ENCODE results near the gene STING1. TPM values are rescaled to one million over a fixed set of nuclear protein-coding genes. Genes with fewer than 3 reads are reported as not detected.
"Not testable (repeated sequence)": the region's sequence is repeated elsewhere in the genome, so short reads cannot be mapped to it uniquely, and the experiment has no call there.

STING1 gene
- total and polyA plus RNA-seq, 4 donors, result 54.3 to 204 (median 129) TPM

- no peaks in the 10 kb centered on the region for H3K27me3 ChIP-seq (ENCODE audit: control insufficient read depth in 3 of 3, insufficient read depth in 3 of 3, low read length in 2 of 3)
- H3K9me3 ChIP-seq (ENCODE audit: control insufficient read depth in 4 of 4, insufficient read depth in 3 of 4, low read length in 3 of 4), result no peaks in the 10 kb centered on the region
- ATAC-seq (ENCODE audit: insufficient read depth, low FRiP score) (no peak), DNase-seq (no peak)
- peaks cover 0 to 8% (median 0%) of the 10 kb centered on the region in 5 donors for H3K4me1 ChIP-seq (ENCODE audit: control insufficient read depth in 5 of 5, insufficient read depth in 5 of 5, low read length in 5 of 5)
- H3K9ac ChIP-seq (ENCODE audit: insufficient read depth in 1 of 2, low read length in 2 of 2), result no peak overlapping the region
- WGBS, 2 donors, result 88 to 94% methylated on average over 6 of the region's 6 CpGs
- no peak overlapping the region for H3K4me3 ChIP-seq
- TF ChIP-seq CTCF (IDR thresholded peaks at IDR 0.05; ENCODE audit: control extremely low read depth, extremely low read depth), result no peak
- no peak overlapping the region for H3K27ac ChIP-seq (ENCODE audit: low read depth in 1 of 2, low read length in 1 of 2)
- H3K36me3 ChIP-seq (ENCODE audit: control insufficient read depth in 4 of 4, insufficient read depth in 4 of 4, low read length in 4 of 4), result no peaks in the 10 kb centered on the region
Measured at GRCh38 chr5:139513852-139514485, 31.4 kb upstream of the STING1 start.

- peak; percentile 77 for TF ChIP-seq CTCF (IDR thresholded peaks at IDR 0.05; ENCODE audit: control extremely low read depth, extremely low read depth)
- not testable (repeated sequence) for H3K9ac ChIP-seq (ENCODE audit: insufficient read depth in 1 of 2, low read length in 2 of 2); H3K27ac ChIP-seq (ENCODE audit: low read depth in 1 of 2, low read length in 1 of 2); H3K9me3 ChIP-seq (ENCODE audit: control insufficient read depth in 4 of 4, insufficient read depth in 3 of 4, low read length in 3 of 4); H3K4me1 ChIP-seq (ENCODE audit: control insufficient read depth in 5 of 5, insufficient read depth in 5 of 5, low read length in 5 of 5); H3K27me3 ChIP-seq (ENCODE audit: control insufficient read depth in 3 of 3, insufficient read depth in 3 of 3, low read length in 2 of 3); H3K36me3 ChIP-seq (ENCODE audit: control insufficient read depth in 4 of 4, insufficient read depth in 4 of 4, low read length in 4 of 4); H3K4me3 ChIP-seq
- 77 to 82% methylated on average over 5 of the region's 5 CpGs for WGBS, 2 donors
- DNase-seq, result peak; percentile 76 to 78 (median 78)
- ATAC-seq (ENCODE audit: insufficient read depth, low FRiP score), result peak; percentile 48
Measured at GRCh38 chr5:139513434-139513833, 30.9 kb upstream of the STING1 start.

- Histone ChIP-seq H3K27me3 (ENCODE audit: control insufficient read depth in 3 of 3, insufficient read depth in 3 of 3, low read length in 2 of 3) (no peaks in the 10 kb centered on the region), H3K4me3 (no peak overlapping the region), H3K9me3 (ENCODE audit: control insufficient read depth in 4 of 4, insufficient read depth in 3 of 4, low read length in 3 of 4) (no peaks in the 10 kb centered on the region), H3K4me1 (ENCODE audit: control insufficient read depth in 5 of 5, insufficient read depth in 5 of 5, low read length in 5 of 5) (peaks cover 0 to 3% (median 0%) of the 10 kb centered on the region in 5 donors), H3K36me3 (ENCODE audit: control insufficient read depth in 4 of 4, insufficient read depth in 4 of 4, low read length in 4 of 4) (no peaks in the 10 kb centered on the region), H3K27ac (ENCODE audit: low read depth in 1 of 2, low read length in 1 of 2) (no peak overlapping the region), H3K9ac (ENCODE audit: insufficient read depth in 1 of 2, low read length in 2 of 2) (no peak overlapping the region)
- 78 to 81% methylated on average over 6 of the region's 6 CpGs for WGBS, 2 donors
- ATAC-seq (ENCODE audit: insufficient read depth, low FRiP score) (no peak), DNase-seq (no peak)
- no peak for TF ChIP-seq CTCF (IDR thresholded peaks at IDR 0.05; ENCODE audit: control extremely low read depth, extremely low read depth)
Measured at GRCh38 chr5:139512786-139513390, 30.3 kb upstream of the STING1 start.

- not testable (repeated sequence) for H3K36me3 ChIP-seq (ENCODE audit: control insufficient read depth in 4 of 4, insufficient read depth in 4 of 4, low read length in 4 of 4); H3K4me3 ChIP-seq; H3K27ac ChIP-seq (ENCODE audit: low read depth in 1 of 2, low read length in 1 of 2); DNase-seq; H3K27me3 ChIP-seq (ENCODE audit: control insufficient read depth in 3 of 3, insufficient read depth in 3 of 3, low read length in 2 of 3); H3K4me1 ChIP-seq (ENCODE audit: control insufficient read depth in 5 of 5, insufficient read depth in 5 of 5, low read length in 5 of 5); H3K9me3 ChIP-seq (ENCODE audit: control insufficient read depth in 4 of 4, insufficient read depth in 3 of 4, low read length in 3 of 4); H3K9ac ChIP-seq (ENCODE audit: insufficient read depth in 1 of 2, low read length in 2 of 2); ATAC-seq (ENCODE audit: insufficient read depth, low FRiP score)
- WGBS, 2 donors, result 89 to 90% methylated on average over 5 of the region's 5 CpGs
Measured at GRCh38 chr5:139504722-139505121, 22.2 kb upstream of the STING1 start.

- H3K27ac ChIP-seq (ENCODE audit: low read depth in 1 of 2, low read length in 1 of 2); DNase-seq; H3K4me3 ChIP-seq; H3K9ac ChIP-seq (ENCODE audit: insufficient read depth in 1 of 2, low read length in 2 of 2); H3K9me3 ChIP-seq (ENCODE audit: control insufficient read depth in 4 of 4, insufficient read depth in 3 of 4, low read length in 3 of 4); H3K27me3 ChIP-seq (ENCODE audit: control insufficient read depth in 3 of 3, insufficient read depth in 3 of 3, low read length in 2 of 3); H3K36me3 ChIP-seq (ENCODE audit: control insufficient read depth in 4 of 4, insufficient read depth in 4 of 4, low read length in 4 of 4); H3K4me1 ChIP-seq (ENCODE audit: control insufficient read depth in 5 of 5, insufficient read depth in 5 of 5, low read length in 5 of 5); ATAC-seq (ENCODE audit: insufficient read depth, low FRiP score): not testable (repeated sequence)
- 88 to 90% methylated on average over 15 of the region's 15 CpGs for WGBS, 2 donors
Measured at GRCh38 chr5:139503879-139504278, 21.3 kb upstream of the STING1 start.

- WGBS, 2 donors, result 91 to 93% methylated on average over 15 of the region's 15 CpGs
- not testable (repeated sequence) for H3K27me3 ChIP-seq (ENCODE audit: control insufficient read depth in 3 of 3, insufficient read depth in 3 of 3, low read length in 2 of 3); H3K9me3 ChIP-seq (ENCODE audit: control insufficient read depth in 4 of 4, insufficient read depth in 3 of 4, low read length in 3 of 4); H3K4me3 ChIP-seq; H3K4me1 ChIP-seq (ENCODE audit: control insufficient read depth in 5 of 5, insufficient read depth in 5 of 5, low read length in 5 of 5); H3K9ac ChIP-seq (ENCODE audit: insufficient read depth in 1 of 2, low read length in 2 of 2); DNase-seq; H3K27ac ChIP-seq (ENCODE audit: low read depth in 1 of 2, low read length in 1 of 2); H3K36me3 ChIP-seq (ENCODE audit: control insufficient read depth in 4 of 4, insufficient read depth in 4 of 4, low read length in 4 of 4); ATAC-seq (ENCODE audit: insufficient read depth, low FRiP score)
Measured at GRCh38 chr5:139503036-139503817, 20.7 kb upstream of the STING1 start.

Data from lung (tissue), 12 donors.